ENCODE data around the gene DPEP2NB. TPM values are rescaled to one million over a fixed set of nuclear protein-coding genes. Genes with fewer than 3 reads are reported as not detected.

The DPEP2NB gene
- total and polyA plus RNA-seq, 10 of the 15 experiments (the other 5 are each of a cell fraction or from before 2014, with no cell fraction given): not detected

DNA sequence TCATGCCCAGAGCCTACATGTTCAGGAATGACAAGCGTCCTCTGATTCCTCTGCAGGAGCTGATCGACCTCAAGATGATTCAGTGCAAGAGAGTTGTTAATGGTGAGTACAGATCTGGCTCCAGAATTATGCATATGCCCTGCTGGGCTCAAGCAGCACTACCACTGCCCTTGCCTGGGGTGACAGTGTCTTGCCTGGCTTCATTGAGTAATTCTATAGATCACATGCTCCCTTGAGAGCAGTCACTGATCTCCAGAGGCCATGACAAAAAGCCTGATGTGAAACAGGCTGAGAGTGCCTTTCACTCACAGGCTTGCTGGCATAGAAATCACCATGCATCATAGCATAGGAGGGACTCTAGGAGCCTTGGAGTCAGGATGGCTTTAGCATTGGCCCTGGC is 33.7 kb upstream of the DPEP2NB start:
- no peak for ATAC-seq
- Histone ChIP-seq H3K4me3 (no peak overlapping the region), H3K4me2 (ENCODE audit: control insufficient read depth, insufficient read depth) (no peak overlapping the region), H4K20me1 (ENCODE audit: control insufficient read depth, insufficient read depth) (no peaks in the 10 kb centered on the region), H3K4me1 (ENCODE audit: control insufficient read depth, insufficient read depth, low read length) (no peaks in the 10 kb centered on the region), H3K36me3 (ENCODE audit: control insufficient read depth in 2 of 2, insufficient read depth in 2 of 2, low read length in 1 of 2) (peaks cover 10 to 14% of the 10 kb centered on the region in 2 experiments; a peak in 3 of 4 replicates), H3K9ac (ENCODE audit: control insufficient read depth, insufficient read depth, low read length) (no peak overlapping the region), H2AFZ (ENCODE audit: control insufficient read depth, low read depth, low read length) (no peak overlapping the region), H3K27me3 (replicated peaks in 1 of 2; ENCODE audit: control insufficient read depth in 2 of 2, insufficient read depth in 2 of 2, low read length in 1 of 2) (no peaks in the 10 kb centered on the region), H3K27ac (ENCODE audit: control insufficient read depth, insufficient read depth) (no peak overlapping the region), H3K9me3 (replicated peaks; ENCODE audit: control insufficient read depth, insufficient read depth, low read length) (no peaks in the 10 kb centered on the region), H3K79me2 (ENCODE audit: control insufficient read depth, insufficient read depth, low read length) (no peaks in the 10 kb centered on the region)
- CTCF ChIA-PET: no interaction called here
- BruUV-seq (replicated peaks): no TSS peak
- RAD21 ChIA-PET (ENCODE audit: unreplicated experiment): no interaction called here
- FAIRE-seq: no peak
- DNase-seq (ENCODE audit: low read depth, low spot score): no peak
- intact Hi-C loops (cut with micrococcal nuclease; ENCODE audit: unreplicated experiment): no loop called here
- POLR2A ChIA-PET: no interaction called here
- 0% methylated on average over 2 of the region's 2 CpGs for WGBS (ENCODE audit: insufficient coverage, insufficient replicate concordance, low lambda C conversion rate, missing lambda C conversion rate)
- SMC1A ChIA-PET (ENCODE audit: uncharacterized antibody, unreplicated experiment): no interaction called here
- in situ Hi-C loops (cut with MboI): no loop called here
- TF ChIP-seq, protein P1, sequence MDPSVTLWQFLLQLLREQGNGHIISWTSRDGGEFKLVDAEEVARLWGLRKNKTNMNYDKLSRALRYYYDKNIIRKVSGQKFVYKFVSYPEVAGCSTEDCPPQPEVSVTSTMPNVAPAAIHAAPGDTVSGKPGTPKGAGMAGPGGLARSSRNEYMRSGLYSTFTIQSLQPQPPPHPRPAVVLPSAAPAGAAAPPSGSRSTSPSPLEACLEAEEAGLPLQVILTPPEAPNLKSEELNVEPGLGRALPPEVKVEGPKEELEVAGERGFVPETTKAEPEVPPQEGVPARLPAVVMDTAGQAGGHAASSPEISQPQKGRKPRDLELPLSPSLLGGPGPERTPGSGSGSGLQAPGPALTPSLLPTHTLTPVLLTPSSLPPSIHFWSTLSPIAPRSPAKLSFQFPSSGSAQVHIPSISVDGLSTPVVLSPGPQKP (IDR thresholded peaks at IDR 0.05; ENCODE audit: low read depth, low read length): no peak
- no peak for TF ChIP-seq SREBF2 (IDR thresholded peaks at IDR 0.05; ENCODE audit: low read length)
- no peak for TF ChIP-seq POLR2AphosphoS2 (IDR thresholded peaks at IDR 0.05; ENCODE audit: low read depth, low read length)
- no peak for TF ChIP-seq POLR2AphosphoS5 (IDR thresholded peaks at IDR 0.05; ENCODE audit: low read length)
- TF ChIP-seq, protein P2, sequence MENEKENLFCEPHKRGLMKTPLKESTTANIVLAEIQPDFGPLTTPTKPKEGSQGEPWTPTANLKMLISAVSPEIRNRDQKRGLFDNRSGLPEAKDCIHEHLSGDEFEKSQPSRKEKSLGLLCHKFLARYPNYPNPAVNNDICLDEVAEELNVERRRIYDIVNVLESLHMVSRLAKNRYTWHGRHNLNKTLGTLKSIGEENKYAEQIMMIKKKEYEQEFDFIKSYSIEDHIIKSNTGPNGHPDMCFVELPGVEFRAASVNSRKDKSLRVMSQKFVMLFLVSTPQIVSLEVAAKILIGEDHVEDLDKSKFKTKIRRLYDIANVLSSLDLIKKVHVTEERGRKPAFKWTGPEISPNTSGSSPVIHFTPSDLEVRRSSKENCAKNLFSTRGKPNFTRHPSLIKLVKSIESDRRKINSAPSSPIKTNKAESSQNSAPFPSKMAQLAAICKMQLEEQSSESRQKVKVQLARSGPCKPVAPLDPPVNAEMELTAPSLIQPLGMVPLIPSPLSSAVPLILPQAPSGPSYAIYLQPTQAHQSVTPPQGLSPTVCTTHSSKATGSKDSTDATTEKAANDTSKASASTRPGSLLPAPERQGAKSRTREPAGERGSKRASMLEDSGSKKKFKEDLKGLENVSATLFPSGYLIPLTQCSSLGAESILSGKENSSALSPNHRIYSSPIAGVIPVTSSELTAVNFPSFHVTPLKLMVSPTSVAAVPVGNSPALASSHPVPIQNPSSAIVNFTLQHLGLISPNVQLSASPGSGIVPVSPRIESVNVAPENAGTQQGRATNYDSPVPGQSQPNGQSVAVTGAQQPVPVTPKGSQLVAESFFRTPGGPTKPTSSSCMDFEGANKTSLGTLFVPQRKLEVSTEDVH (IDR thresholded peaks at IDR 0.05; ENCODE audit: low read depth, partially characterized antibody): no peak
- no peak for TF ChIP-seq RAD51 (IDR thresholded peaks at IDR 0.05)
- TF ChIP-seq, protein P3, sequence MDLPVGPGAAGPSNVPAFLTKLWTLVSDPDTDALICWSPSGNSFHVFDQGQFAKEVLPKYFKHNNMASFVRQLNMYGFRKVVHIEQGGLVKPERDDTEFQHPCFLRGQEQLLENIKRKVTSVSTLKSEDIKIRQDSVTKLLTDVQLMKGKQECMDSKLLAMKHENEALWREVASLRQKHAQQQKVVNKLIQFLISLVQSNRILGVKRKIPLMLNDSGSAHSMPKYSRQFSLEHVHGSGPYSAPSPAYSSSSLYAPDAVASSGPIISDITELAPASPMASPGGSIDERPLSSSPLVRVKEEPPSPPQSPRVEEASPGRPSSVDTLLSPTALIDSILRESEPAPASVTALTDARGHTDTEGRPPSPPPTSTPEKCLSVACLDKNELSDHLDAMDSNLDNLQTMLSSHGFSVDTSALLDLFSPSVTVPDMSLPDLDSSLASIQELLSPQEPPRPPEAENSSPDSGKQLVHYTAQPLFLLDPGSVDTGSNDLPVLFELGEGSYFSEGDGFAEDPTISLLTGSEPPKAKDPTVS (IDR thresholded peaks at IDR 0.05; ENCODE audit: low read depth, low read length): no peak
- no peak for TF ChIP-seq SMC3 (IDR thresholded peaks at IDR 0.05; ENCODE audit: borderline replicate concordance, low read length)
- TF ChIP-seq POLR2A (IDR thresholded peaks at IDR 0.05; ENCODE audit: low read depth, low read length): no peak
- TF ChIP-seq SIX5 (IDR thresholded peaks at IDR 0.05; ENCODE audit: low read depth, low read length, severe bottlenecking): no peak
- TF ChIP-seq E4F1 (IDR thresholded peaks at IDR 0.05; ENCODE audit: borderline replicate concordance, partially characterized antibody): no peak
- TF ChIP-seq PAX5 (IDR thresholded peaks at IDR 0.05; ENCODE audit: borderline replicate concordance, low read depth, low read length): no peak

All from GM12878 (cell line).